Fibroblast of lung (primary cell): Measurements from ENCODE around the gene SRPK1. TPM values are rescaled to one million over a fixed set of nuclear protein-coding genes. Genes with fewer than 3 reads are reported as not detected.

Experiments
- DNase-seq, 2 donors: peaks; one replicate each; pipeline versions ENCODE4 v3.0.0 to v3.0.0-alpha.2; 2010; ENCODE audit warnings: low read depth in 2 of 2
- H2AFZ ChIP-seq: 2 replicates; pipeline ENCODE4 v1.5.1; 2012; ENCODE audit warnings: low read length, control low read depth, inconsistent platforms
- H3K27ac ChIP-seq: 2 replicates; pipeline ENCODE4 v1.5.1; 2011; ENCODE audit warnings: low read length, control low read depth; ENCODE audit not compliant: insufficient read depth
- H3K27me3 ChIP-seq: 2 replicates; pipeline ENCODE4 v1.5.1; 2011; ENCODE audit warnings: mild to moderate bottlenecking, low read length; ENCODE audit not compliant: control insufficient read depth, insufficient read depth
- H3K36me3 ChIP-seq: 2 replicates; pipeline ENCODE4 v1.5.1; 2011; ENCODE audit warnings: low read length; ENCODE audit not compliant: control insufficient read depth, insufficient read depth
- H3K4me1 ChIP-seq: 2 replicates; pipeline ENCODE4 v1.5.1; 2011; ENCODE audit warnings: low read length; ENCODE audit not compliant: control insufficient read depth, insufficient read depth; ENCODE audit errors: extremely low read depth
- H3K4me2 ChIP-seq: 2 replicates; pipeline ENCODE4 v1.5.1; 2011; ENCODE audit warnings: low read length, control low read depth; ENCODE audit not compliant: insufficient read depth; ENCODE audit errors: extremely low read depth
- H3K4me3 ChIP-seq, 4 experiments: fragments of 200-600 bp in 1 of 4; sonication (generic) in 1 of 4; replicated peaks in 1 of 4; 2 replicates each; pipeline ENCODE4 v1.5.1; 2011 to 2016; ENCODE audit warnings: low read length in 4 of 4, low read depth in 3 of 4, mild to moderate bottlenecking in 3 of 4, control low read depth in 2 of 4, inconsistent platforms in 1 of 4, mixed read lengths in 1 of 4; ENCODE audit not compliant: insufficient read depth in 1 of 4; ENCODE audit errors: control extremely low read depth in 1 of 4
- H3K79me2 ChIP-seq: 2 replicates; pipeline ENCODE4 v1.5.1; 2012; ENCODE audit warnings: mild to moderate bottlenecking, low read length, inconsistent platforms; ENCODE audit not compliant: control insufficient read depth, insufficient read depth
- H3K9ac ChIP-seq: 2 replicates; pipeline ENCODE4 v1.5.1; 2011; ENCODE audit warnings: mild to moderate bottlenecking, low read length, control low read depth; ENCODE audit not compliant: insufficient read depth
- H3K9me3 ChIP-seq: 2 replicates; pipeline ENCODE4 v1.5.1; 2012; ENCODE audit warnings: low read depth, low read length; ENCODE audit not compliant: control insufficient read depth, insufficient read depth
- H4K20me1 ChIP-seq: 2 replicates; pipeline ENCODE4 v1.5.1; 2011; ENCODE audit warnings: low read length; ENCODE audit not compliant: control insufficient read depth, insufficient read depth; ENCODE audit errors: extremely low read depth
- EZH2 ChIP-seq: IDR thresholded peaks from 2 replicates; pipeline ENCODE4 v1.5.1; 2012; ENCODE audit warnings: low read length, control low read depth, mild to moderate bottlenecking; ENCODE audit errors: missing control alignments
- polyA plus RNA-seq, 2 donors: library from polyadenylated mRNA; depleted of rRNA in 1 of 2; stranded (reverse) in 1 of 2; unstranded in 1 of 2; fragments of >200 nt; gene quantifications; 2 replicates each; pipeline ENCODE4 v1.2.1, GENCODE V29; 2011 to 2012; ENCODE audit warnings: missing spikeins in 1 of 2
- total RNA-seq: library from RNA; depleted of rRNA; stranded (reverse); fragments of >200 nt; gene quantifications from 2 replicates; pipeline ENCODE4 v1.2.1, GENCODE V29; 2014
- TF ChIP-seq, protein P1 (sequence below), 2 donors: IDR thresholded peaks in 1 of 2; conservative IDR thresholded peaks in 1 of 2; 1 replicate in 1 of 2; 2 replicates in 1 of 2; pipeline ENCODE4 v1.5.1; 2011 to 2012; ENCODE audit warnings: low read length in 2 of 2, control low read depth in 1 of 2, inconsistent platforms in 1 of 2, low read depth in 1 of 2, mild to moderate bottlenecking in 1 of 2

SRPK1 gene
- total and polyA plus RNA-seq, 2 donors (not counting 1 experiment from before 2014, with no cell fraction given) = 22.2 to 44.8 TPM

DNA sequence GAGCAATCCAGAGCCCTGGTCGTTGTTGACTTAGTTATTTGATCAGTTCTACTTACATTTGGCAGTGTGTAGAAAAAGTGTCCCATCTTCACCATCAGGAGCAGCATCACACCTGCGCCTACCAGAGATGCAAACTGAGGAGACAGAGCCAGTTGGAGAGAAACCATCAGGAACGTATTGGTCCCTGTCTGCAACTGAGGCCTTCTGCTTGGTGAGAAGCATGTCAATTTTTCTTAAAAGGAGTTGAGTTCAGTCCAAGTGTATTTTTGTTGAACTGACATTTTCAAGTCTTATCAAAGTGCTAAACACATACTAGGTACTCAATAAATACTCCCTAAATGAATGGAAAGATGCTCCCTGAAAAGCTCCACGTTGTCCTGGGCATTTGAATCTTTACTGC, 47.9 kb upstream of the SRPK1 start:
- no peak overlapping the region for H3K27ac ChIP-seq
- H3K4me2 ChIP-seq = no peak overlapping the region
- TF ChIP-seq, protein P1, sequence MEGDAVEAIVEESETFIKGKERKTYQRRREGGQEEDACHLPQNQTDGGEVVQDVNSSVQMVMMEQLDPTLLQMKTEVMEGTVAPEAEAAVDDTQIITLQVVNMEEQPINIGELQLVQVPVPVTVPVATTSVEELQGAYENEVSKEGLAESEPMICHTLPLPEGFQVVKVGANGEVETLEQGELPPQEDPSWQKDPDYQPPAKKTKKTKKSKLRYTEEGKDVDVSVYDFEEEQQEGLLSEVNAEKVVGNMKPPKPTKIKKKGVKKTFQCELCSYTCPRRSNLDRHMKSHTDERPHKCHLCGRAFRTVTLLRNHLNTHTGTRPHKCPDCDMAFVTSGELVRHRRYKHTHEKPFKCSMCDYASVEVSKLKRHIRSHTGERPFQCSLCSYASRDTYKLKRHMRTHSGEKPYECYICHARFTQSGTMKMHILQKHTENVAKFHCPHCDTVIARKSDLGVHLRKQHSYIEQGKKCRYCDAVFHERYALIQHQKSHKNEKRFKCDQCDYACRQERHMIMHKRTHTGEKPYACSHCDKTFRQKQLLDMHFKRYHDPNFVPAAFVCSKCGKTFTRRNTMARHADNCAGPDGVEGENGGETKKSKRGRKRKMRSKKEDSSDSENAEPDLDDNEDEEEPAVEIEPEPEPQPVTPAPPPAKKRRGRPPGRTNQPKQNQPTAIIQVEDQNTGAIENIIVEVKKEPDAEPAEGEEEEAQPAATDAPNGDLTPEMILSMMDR (conservative IDR thresholded peaks at IDR 0.05 in 1 of 2, IDR thresholded peaks at IDR 0.05 in 1 of 2; ENCODE audit: low read depth in 1 of 2, low read length in 2 of 2) = no peak
- no peak for TF ChIP-seq EZH2
- no peaks in the 10 kb centered on the region for H3K27me3 ChIP-seq
- H3K4me3 ChIP-seq = no peak overlapping the region
- H3K9ac ChIP-seq = no peak overlapping the region
- no peaks in the 10 kb centered on the region for H3K79me2 ChIP-seq
- no peak overlapping the region for H2AFZ ChIP-seq
- H3K36me3 ChIP-seq = no peaks in the 10 kb centered on the region
- H4K20me1 ChIP-seq = no peaks in the 10 kb centered on the region
- no peaks in the 10 kb centered on the region for H3K4me1 ChIP-seq
- H3K9me3 ChIP-seq = no peaks in the 10 kb centered on the region
- DNase-seq = no peak

DNA sequence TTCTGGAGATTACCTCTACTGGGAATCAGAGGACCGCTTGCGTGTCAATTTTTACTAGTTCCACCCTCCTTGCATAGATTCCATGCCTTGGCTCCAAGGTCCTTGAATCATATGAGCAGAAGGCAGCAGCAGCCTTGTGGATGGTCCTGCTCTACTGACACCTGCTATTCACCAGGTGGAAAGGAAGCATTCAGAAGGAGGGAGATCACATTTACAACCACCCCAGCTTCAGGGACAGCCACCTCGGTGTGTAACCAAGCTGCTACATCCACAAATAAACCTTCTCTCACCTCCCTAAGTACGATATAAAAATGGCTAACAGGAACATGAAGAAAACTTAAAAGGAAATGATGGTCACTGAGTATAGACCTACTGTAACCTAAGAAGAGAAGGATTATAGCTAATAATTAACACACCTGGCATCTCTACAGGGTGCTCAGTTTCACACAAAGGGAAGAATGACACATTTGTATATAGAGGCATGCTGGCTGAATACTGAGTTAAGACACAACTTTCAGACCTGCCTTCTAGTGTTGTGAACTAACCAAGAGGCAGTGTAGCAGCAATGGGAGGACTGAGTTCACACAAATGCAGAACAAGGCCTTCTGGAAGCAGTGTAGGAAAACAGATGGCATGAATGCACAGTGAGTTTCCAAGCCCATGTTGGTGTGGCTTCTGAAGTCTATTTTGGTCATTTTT, 46.3 kb upstream of the SRPK1 start:
- Histone ChIP-seq H3K36me3 (no peaks in the 10 kb centered on the region), H3K27me3 (no peaks in the 10 kb centered on the region), H3K9ac (no peak overlapping the region), H2AFZ (no peak overlapping the region), H3K4me2 (no peak overlapping the region), H3K79me2 (no peaks in the 10 kb centered on the region), H3K4me3 (no peak overlapping the region), H3K27ac (no peak overlapping the region), H3K4me1 (no peaks in the 10 kb centered on the region), H4K20me1 (no peaks in the 10 kb centered on the region), H3K9me3 (no peaks in the 10 kb centered on the region)
- no peak for TF ChIP-seq EZH2
- TF ChIP-seq, protein P1 (conservative IDR thresholded peaks at IDR 0.05 in 1 of 2, IDR thresholded peaks at IDR 0.05 in 1 of 2; ENCODE audit: low read depth in 1 of 2, low read length in 2 of 2) = no peak
- DNase-seq = no peak

DNA sequence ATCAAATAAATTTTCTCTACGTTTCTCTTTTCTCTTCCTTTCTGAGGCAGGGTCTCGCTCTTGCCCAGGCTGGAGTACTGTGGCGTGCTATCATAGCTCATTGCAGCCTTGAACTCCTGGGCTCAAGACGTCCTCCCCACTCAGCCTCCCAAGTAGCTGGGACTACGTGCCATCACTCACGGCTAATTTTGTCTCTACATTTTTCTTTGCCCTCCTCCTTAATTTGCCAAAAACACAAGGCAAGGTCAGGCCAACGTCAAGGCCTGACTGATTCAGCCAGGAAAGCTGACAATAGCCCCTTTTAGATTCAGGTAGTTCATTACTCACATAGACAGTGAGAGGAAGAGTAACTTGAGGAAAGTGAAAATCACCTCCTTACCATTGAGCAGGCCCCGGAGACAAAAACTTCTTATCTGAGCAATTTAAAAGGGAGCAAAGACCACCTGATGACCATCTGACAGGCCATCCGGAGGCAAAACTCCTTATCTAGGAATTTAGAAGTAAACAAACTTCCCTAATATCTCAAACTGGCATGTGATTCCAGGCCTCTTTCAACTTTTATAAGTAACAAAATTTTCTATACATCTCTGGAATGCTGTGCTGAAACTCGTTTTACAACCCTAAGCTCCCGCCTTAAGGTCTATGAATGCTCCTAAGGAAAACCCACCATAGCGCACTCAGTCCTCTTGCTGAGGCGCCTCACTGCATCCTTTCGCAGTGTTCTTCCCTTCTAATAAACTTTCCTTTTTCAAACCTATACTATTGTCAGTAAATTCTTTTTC, 42.1 kb upstream of the SRPK1 start:
- Histone ChIP-seq H3K4me1 (no peaks in the 10 kb centered on the region), H3K4me2 (no peak overlapping the region)
- DNase-seq = no peak

More for the DNA sequence above, 42.1 kb upstream of the SRPK1 start:
- Histone ChIP-seq H3K9me3 (no peaks in the 10 kb centered on the region), H3K79me2 (no peaks in the 10 kb centered on the region), H2AFZ (no peak overlapping the region), H4K20me1 (no peaks in the 10 kb centered on the region), H3K27ac (no peak overlapping the region), H3K9ac (no peak overlapping the region), H3K27me3 (no peaks in the 10 kb centered on the region), H3K4me3 (no peak overlapping the region), H3K36me3 (no peaks in the 10 kb centered on the region)
- TF ChIP-seq EZH2 = no peak
- TF ChIP-seq, protein P1 (conservative IDR thresholded peaks at IDR 0.05 in 1 of 2, IDR thresholded peaks at IDR 0.05 in 1 of 2; ENCODE audit: low read depth in 1 of 2, low read length in 2 of 2) = no peak
